ENCODE measurements around the gene ATP6V0A1.
A peak's percentile ranks its signal among the peaks of the same experiment; 100 is the strongest.
"Not testable (repeated sequence)": the region's sequence is repeated elsewhere in the genome, so short reads cannot be mapped to it uniquely, and the experiment has no call there.

Gene ATP6V0A1

GRCh38 chr17:42547001-42547461, 88.4 kb downstream of the ATP6V0A1 start:
- no peak for DNase-seq (ENCODE audit: low spot score)

GRCh38 chr17:42547698-42548069, 89.0 kb downstream of the ATP6V0A1 start:
- no peak for TF ChIP-seq CTCF (IDR thresholded peaks at IDR 0.05; ENCODE audit: extremely low read depth, missing control alignments)
- no peak for DNase-seq (ENCODE audit: low spot score)

More at GRCh38 chr17:42547001-42547461, 88.4 kb downstream of the ATP6V0A1 start:
- no peak for TF ChIP-seq CTCF (IDR thresholded peaks at IDR 0.05; ENCODE audit: extremely low read depth, missing control alignments)

- peak; percentile 94 for DNase-seq (ENCODE audit: low spot score)
Observed at GRCh38 chr17:42548070-42548837, 89.6 kb downstream of the ATP6V0A1 start.

GRCh38 chr17:42548993-42549755, 90.5 kb downstream of the ATP6V0A1 start:
- no peak for TF ChIP-seq CTCF (IDR thresholded peaks at IDR 0.05; ENCODE audit: extremely low read depth, missing control alignments)
- peak; percentile 42 for DNase-seq (ENCODE audit: low spot score)

More at GRCh38 chr17:42548070-42548837, 89.6 kb downstream of the ATP6V0A1 start:
- peak; percentile 58 for TF ChIP-seq CTCF (IDR thresholded peaks at IDR 0.05; ENCODE audit: extremely low read depth, missing control alignments)

- not testable (repeated sequence) for DNase-seq (ENCODE audit: low spot score)
Observed at GRCh38 chr17:42552736-42553135, 94.1 kb downstream of the ATP6V0A1 start, which contains the start of gene HSD17B1. Gene HSD17B1 (plus strand): TSS chr17:42552923. CDS start chr17:42552934, 11 bp downstream.

- TF ChIP-seq CTCF (IDR thresholded peaks at IDR 0.05; ENCODE audit: extremely low read depth, missing control alignments): no peak
- DNase-seq (ENCODE audit: low spot score): no peak
Observed at GRCh38 chr17:42553161-42553818, 94.6 kb downstream of the ATP6V0A1 start.

- no peak for TF ChIP-seq CTCF (IDR thresholded peaks at IDR 0.05; ENCODE audit: extremely low read depth, missing control alignments)
- DNase-seq (ENCODE audit: low spot score): no peak
Observed at GRCh38 chr17:42553866-42554249, 95.2 kb downstream of the ATP6V0A1 start.
